Gastrocnemius medialis (tissue), 4 donors: ENCODE results near the gene RGCC. TPM values are rescaled to one million over a fixed set of nuclear protein-coding genes. Genes with fewer than 3 reads are reported as not detected.
"Not testable (repeated sequence)": the region's sequence is repeated elsewhere in the genome, so short reads cannot be mapped to it uniquely, and the experiment has no call there.

ENCODE experiments used
- ATAC-seq, 2 donors: fragments of 150-250 bp; one replicate each; pipeline ENCODE4 v1.9.1; 2016
- DNase-seq, 2 donors: peaks; one replicate each; pipeline ENCODE4 v3.0.0-alpha.2; 2019
- H3K27ac ChIP-seq, 4 donors: fragments of 200-600 bp; sonication (generic); 1 replicate in 1 of 4; 2 replicates in 3 of 4; pipeline ENCODE4 v1.5.1; 2016 to 2018; ENCODE audit warnings: mild to moderate bottlenecking in 2 of 4, moderate library complexity in 1 of 4
- H3K27me3 ChIP-seq, 3 donors: fragments of 200-600 bp; sonication (generic) in 2 of 3; 1 replicate in 1 of 3; 2 replicates in 2 of 3; pipeline versions ENCODE4 v1.5.1 to v1.6.0; 2016 to 2019; ENCODE audit warnings: mild to moderate bottlenecking in 1 of 3, moderate library complexity in 1 of 3
- H3K36me3 ChIP-seq, 2 donors: fragments of 200-600 bp; sonication (generic) in 1 of 2; one replicate each; pipeline ENCODE4 v1.5.1; 2017 to 2018
- H3K4me1 ChIP-seq, 2 donors: fragments of 200-600 bp; sonication (generic) in 1 of 2; one replicate each; pipeline ENCODE4 v1.5.1; 2016 to 2017; ENCODE audit warnings: mild to moderate bottlenecking in 2 of 2
- H3K4me3 ChIP-seq, 4 donors: fragments of 200-600 bp; sonication (generic) in 3 of 4; 1 replicate in 1 of 4; 2 replicates in 3 of 4; pipeline ENCODE4 v1.5.1; 2016 to 2019; ENCODE audit warnings: mild to moderate bottlenecking in 2 of 4
- H3K9me3 ChIP-seq, 3 donors: fragments of 200-600 bp; sonication (generic) in 2 of 3; 1 replicate in 1 of 3; 2 replicates in 2 of 3; pipeline ENCODE4 v1.5.1; 2016 to 2019
- CTCF ChIP-seq, 5 experiments: fragments of 450-650 bp in 3 of 5; fragments of 200-600 bp in 2 of 5; sonication (generic) in 2 of 5; IDR thresholded peaks in 4 of 5; conservative IDR thresholded peaks in 1 of 5; 1 replicate in 4 of 5; 2 replicates in 1 of 5; pipeline ENCODE4 v1.5.1; 2016 to 2019; ENCODE audit warnings: antibody characterized with exemption in 5 of 5, mild to moderate bottlenecking in 3 of 5, moderate library complexity in 3 of 5
- POLR2A ChIP-seq, 2 donors: fragments of 450-650 bp; IDR thresholded peaks; one replicate each; pipeline ENCODE4 v1.6.1; 2017; ENCODE audit warnings: antibody characterized with exemption in 2 of 2, mild to moderate bottlenecking in 2 of 2, moderate library complexity in 2 of 2
- in situ Hi-C, 4 donors: fragments of 200-750 bp; cut with MboI; loops; one replicate each; pipeline versions ENCODE4 v1.15.0 to v1.8.0; 2017; ENCODE audit warnings: low sequenced_read_pairs in 4 of 4
- intact Hi-C: fragments of 100-400 bp; cut with DNase I; formaldehyde crosslinking; loops from one replicate; pipeline ENCODE4 v1.15.1; 2023; ENCODE audit warnings: low total_unique reads
- total RNA-seq, 4 donors: library from RNA; depleted of rRNA; stranded (reverse); fragments of >200 nt; gene quantifications; one replicate each; pipeline versions ENCODE4 v1.1.0 to v1.2.3, GENCODE V29; 2016

The RGCC gene
- total RNA-seq, 4 donors from 2014 or later = 56.1 to 135 (median 92.0) TPM

- in situ Hi-C loops = no loop called here
- Histone ChIP-seq H3K4me3 (no peak overlapping the region), H3K36me3 (no peaks in the 10 kb centered on the region), H3K4me1 (no peaks in the 10 kb centered on the region), H3K9me3 (no peaks in the 10 kb centered on the region), H3K27me3 (peaks cover 0 to 8% (median 7%) of the 10 kb centered on the region in 3 donors), H3K27ac (no peak overlapping the region)
- intact Hi-C loops = no loop called here
- DNase-seq (no peak), ATAC-seq (no peak)
- TF ChIP-seq CTCF (IDR thresholded peaks at IDR 0.05 in 4 of 5, conservative IDR thresholded peaks at IDR 0.05 in 1 of 5) = no peak
- TF ChIP-seq POLR2A (IDR thresholded peaks at IDR 0.05) = no peak
These were observed 31.3 kb upstream of the RGCC start for GRCh38 chr13:41426047-41426446.

GRCh38 chr13:41427666-41428065 is 29.7 kb upstream of the RGCC start:
- TF ChIP-seq POLR2A (IDR thresholded peaks at IDR 0.05) (no peak), CTCF (IDR thresholded peaks at IDR 0.05 in 4 of 5, conservative IDR thresholded peaks at IDR 0.05 in 1 of 5) (no peak)
- in situ Hi-C loops (no loop called here), intact Hi-C loops (no loop called here)
- H3K4me3 ChIP-seq = peak overlapping the region; percentile 18 to 32 (median 26)
- peaks cover 0 to 8% (median 7%) of the 10 kb centered on the region in 3 donors for H3K27me3 ChIP-seq
- H3K9me3 ChIP-seq = no peaks in the 10 kb centered on the region
- no peak overlapping the region for H3K27ac ChIP-seq
- H3K36me3 ChIP-seq = no peaks in the 10 kb centered on the region
- no peak for DNase-seq
- ATAC-seq = no peak
- no peaks in the 10 kb centered on the region for H3K4me1 ChIP-seq

GRCh38 chr13:41428155-41428554 is 29.2 kb upstream of the RGCC start:
- DNase-seq = no peak
- Histone ChIP-seq H3K36me3 (no peaks in the 10 kb centered on the region), H3K27me3 (peaks cover 0 to 8% (median 7%) of the 10 kb centered on the region in 3 donors), H3K9me3 (no peaks in the 10 kb centered on the region), H3K4me1 (no peaks in the 10 kb centered on the region), H3K4me3 (peak overlapping the region; percentile 18 to 32 (median 26)), H3K27ac (no peak overlapping the region)
- peak in 1 of 5 experiments; percentile 27 for TF ChIP-seq CTCF (IDR thresholded peaks at IDR 0.05 in 4 of 5, conservative IDR thresholded peaks at IDR 0.05 in 1 of 5)
- TF ChIP-seq POLR2A (IDR thresholded peaks at IDR 0.05) = no peak
- ATAC-seq = no peak
- in situ Hi-C loops (no loop called here), intact Hi-C loops (no loop called here)

GRCh38 chr13:41434030-41434429 is 23.3 kb upstream of the RGCC start:
- H3K4me3 ChIP-seq, H3K27ac ChIP-seq, H3K9me3 ChIP-seq, intact Hi-C loops, in situ Hi-C loops, H3K36me3 ChIP-seq, ATAC-seq, DNase-seq, H3K27me3 ChIP-seq, H3K4me1 ChIP-seq: not testable (repeated sequence)

- H3K36me3 ChIP-seq = no peaks in the 10 kb centered on the region
- no peak for DNase-seq
- in situ Hi-C loops (no loop called here), intact Hi-C loops (no loop called here)
- no peak overlapping the region for H3K27ac ChIP-seq
- no peak for TF ChIP-seq CTCF (IDR thresholded peaks at IDR 0.05 in 4 of 5, conservative IDR thresholded peaks at IDR 0.05 in 1 of 5)
- TF ChIP-seq POLR2A (IDR thresholded peaks at IDR 0.05) = no peak
- no peaks in the 10 kb centered on the region for H3K27me3 ChIP-seq
- H3K4me1 ChIP-seq = no peaks in the 10 kb centered on the region
- no peak overlapping the region for H3K4me3 ChIP-seq
- no peaks in the 10 kb centered on the region for H3K9me3 ChIP-seq
- no peak for ATAC-seq
These were observed 22.4 kb upstream of the RGCC start for GRCh38 chr13:41434831-41435520.
